Right renal pelvis (tissue), 4 donors: Measurements from ENCODE around the gene LY9. TPM values are rescaled to one million over a fixed set of nuclear protein-coding genes. Genes with fewer than 3 reads are reported as not detected.
A peak's percentile ranks its signal among the peaks of the same experiment; 100 is the strongest.
"Not testable (repeated sequence)": the region's sequence is repeated elsewhere in the genome, so short reads cannot be mapped to it uniquely, and the experiment has no call there.

Experiments
- DNase-seq, 4 donors: peaks; one replicate each; pipeline ENCODE4 v3.0.0-alpha.2; 2013; ENCODE audit warnings: low read depth in 4 of 4, low spot score in 3 of 4, missing footprints in 1 of 4
- polyA plus RNA-seq, 4 donors: library from polyadenylated mRNA; unstranded; fragments of 120-200 nt; gene quantifications; one replicate each; pipeline ENCODE4 v1.2.1, GENCODE V29; 2013; ENCODE audit not compliant: insufficient read length in 4 of 4

The LY9 gene
- polyA plus RNA-seq, 4 donors = 0.08 to 0.17 (median 0.10) TPM; not detected in 1

GRCh38 chr1:160773093-160773492 lies 22.9 kb upstream of the LY9 start:
- DNase-seq = no peak

- no peak for DNase-seq
These were observed 20.9 kb upstream of the LY9 start for GRCh38 chr1:160774886-160775719.

DNA sequence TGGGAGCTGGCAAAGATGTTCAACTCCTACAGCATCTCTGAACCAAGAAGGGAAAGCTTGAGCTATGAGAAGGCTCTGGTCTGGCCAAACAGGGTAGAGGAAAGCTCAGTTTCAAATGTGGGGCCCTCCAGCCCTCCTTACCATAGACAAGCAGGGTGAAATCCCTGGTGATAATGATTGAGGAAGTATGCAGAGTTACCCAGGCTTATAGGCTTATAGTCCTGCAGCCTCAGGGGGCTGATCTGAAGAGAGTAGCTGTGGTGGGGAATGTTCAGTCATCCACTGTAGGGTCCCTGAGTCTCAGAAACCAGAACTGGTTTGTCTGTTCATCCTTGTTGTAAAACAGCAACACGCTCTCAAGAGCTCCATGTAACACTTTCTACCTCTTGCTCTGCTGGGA lies 19.8 kb upstream of the LY9 start:
- DNase-seq = no peak

DNA sequence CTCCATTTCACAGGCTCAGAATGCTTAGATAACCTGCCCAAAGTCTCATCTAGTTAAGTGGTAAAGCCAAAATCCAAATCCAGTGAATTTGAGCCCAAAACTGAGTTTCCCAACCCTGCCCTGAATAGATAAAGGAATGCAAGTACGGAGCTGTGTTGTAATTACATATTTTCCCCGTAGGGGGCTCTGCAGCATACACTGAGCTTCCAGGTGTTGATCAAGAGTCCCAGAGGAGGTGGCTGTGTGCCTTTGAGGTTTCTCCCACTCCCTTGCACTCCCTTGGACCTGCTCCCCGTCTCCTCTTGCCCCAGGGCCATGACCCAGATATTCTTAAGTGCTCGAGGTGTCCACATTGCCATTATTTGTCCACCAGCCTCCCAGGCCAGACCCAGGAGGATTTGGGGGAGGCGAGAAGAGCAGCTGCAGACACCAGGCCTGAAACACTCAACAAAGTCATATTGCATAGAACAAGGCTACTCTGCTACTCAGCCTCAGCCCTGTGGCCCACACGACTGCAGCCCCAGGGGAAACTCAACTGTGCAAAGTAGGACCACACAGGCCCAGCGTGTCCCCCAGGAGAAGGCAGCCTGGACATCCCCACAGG lies 18.4 kb upstream of the LY9 start:
- DNase-seq = no peak

DNA sequence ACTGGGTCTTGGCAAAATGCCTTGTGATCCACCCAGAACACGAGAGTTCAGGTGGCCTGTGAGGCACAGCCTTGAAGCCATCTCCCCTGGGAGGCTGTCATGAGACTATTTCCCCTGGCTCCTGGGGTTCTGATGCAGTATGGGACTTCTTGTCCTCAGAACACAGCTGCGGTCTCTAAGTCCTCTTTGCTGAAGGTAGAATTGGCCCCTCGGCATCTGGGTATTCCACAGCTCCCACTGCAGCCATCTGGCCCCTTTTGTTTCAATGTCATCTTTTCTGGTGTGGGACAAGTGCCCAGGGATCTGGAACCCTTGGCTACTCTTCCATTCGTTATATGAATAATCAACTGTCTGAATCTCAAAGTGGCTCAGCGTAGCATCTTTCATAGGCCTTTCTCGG lies 17.0 kb upstream of the LY9 start:
- no peak for DNase-seq

DNA sequence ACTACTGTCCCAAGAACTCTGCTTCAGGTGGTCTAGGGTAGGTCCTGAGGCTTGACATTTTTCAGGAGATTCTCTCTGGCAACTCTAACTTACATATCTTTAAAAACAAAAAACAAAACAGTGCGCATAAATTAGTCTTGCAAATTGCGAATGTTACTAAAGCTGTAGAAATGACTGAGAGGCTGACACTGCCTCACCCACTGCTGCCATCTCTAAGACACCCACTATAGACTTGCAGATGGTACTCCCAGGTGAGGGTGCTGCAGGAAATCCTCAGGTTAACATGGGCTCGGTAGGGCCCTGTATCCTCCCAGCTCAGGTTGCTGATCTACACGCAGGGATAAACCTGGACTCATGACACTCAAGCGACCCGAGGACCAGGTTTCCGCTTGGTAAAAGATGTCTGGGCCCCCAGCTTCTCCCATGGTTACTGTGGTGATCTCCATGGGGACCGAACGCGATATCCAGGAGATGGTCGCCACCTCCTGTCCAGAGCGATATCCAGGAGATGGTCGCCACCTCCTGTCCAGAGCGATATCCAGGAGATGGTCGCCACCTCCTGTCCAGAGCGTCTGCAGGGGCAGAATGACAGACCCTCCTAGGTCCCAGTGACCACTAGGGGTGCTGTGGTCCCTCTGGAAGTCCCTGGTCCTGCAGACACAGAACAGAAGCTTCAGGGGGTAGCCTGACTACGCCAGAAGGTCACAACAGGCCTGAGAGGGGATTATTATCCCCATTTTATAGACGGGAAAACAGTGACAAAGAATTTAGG lies 16.2 kb upstream of the LY9 start:
- no peak for DNase-seq

GRCh38 chr1:160780398-160780755 lies 15.6 kb upstream of the LY9 start:
- DNase-seq = no peak

DNA sequence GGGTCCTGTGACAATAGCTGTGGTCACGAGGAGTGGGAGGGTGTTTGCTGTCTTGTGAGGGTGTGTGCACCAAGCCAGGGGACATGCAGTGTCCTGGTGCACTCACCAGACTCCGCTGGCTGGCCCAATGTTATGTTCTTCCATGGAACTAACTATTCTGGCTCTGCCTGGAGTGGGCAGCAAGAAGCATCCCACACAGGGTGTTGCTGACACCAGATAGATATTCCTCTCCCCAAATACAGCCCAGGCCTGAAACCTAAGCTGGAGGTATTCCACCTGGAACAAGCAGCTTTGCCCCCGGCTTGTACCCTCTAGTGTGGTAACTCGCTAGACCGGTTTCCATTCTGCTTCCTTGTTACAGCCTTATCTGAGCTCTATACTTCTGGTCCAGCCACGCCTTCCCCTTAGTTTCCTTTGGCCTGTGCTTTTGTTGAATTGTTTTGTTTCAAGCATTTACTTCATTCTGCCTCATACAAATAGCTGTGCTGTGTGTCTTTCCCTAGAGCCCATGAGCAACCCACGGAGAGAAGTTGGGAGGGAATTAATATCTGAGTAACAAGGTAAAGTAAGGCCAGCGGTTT lies 14.7 kb upstream of the LY9 start:
- DNase-seq = peak; percentile 12 to 48 (median 33)

- DNase-seq = no peak
These were observed 13.9 kb upstream of the LY9 start for GRCh38 chr1:160781914-160782689.

DNA sequence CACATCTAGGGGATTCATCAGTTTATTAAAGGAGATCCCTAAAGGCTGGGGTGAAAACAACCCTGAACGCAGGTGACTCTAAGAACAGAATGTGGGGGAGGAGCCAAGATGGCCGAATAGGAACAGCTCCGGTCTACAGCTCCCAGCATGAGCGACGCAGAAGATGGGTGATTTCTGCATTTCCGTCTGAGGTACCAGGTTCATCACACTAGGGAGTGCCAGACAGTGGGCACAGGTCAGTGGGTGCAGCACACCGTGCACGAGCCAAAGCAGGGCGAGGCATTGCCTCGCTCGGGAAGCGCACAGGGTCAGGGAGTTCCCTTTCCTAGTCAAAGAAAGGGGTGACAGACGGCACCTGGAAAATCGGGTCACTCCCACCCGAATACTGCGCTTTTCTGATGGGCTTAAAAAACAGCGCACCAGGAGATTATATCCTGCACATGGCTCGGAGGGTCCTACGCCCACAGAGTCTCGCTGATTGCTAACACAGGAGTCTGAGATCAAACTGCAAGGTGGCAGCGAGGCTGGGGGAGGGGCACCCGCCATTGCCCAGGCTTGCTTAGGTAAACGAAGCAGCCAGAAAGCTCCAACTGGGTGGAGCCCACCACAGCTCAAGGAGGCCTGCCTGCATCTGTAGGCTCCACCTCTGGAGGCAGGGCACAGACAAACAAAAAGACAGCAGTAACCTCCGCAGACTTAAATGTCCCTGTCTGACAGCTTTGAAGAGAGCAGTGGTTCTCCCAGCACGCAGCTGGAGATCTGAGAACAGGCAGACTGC lies 12.8 kb upstream of the LY9 start:
- not testable (repeated sequence) for DNase-seq

DNA sequence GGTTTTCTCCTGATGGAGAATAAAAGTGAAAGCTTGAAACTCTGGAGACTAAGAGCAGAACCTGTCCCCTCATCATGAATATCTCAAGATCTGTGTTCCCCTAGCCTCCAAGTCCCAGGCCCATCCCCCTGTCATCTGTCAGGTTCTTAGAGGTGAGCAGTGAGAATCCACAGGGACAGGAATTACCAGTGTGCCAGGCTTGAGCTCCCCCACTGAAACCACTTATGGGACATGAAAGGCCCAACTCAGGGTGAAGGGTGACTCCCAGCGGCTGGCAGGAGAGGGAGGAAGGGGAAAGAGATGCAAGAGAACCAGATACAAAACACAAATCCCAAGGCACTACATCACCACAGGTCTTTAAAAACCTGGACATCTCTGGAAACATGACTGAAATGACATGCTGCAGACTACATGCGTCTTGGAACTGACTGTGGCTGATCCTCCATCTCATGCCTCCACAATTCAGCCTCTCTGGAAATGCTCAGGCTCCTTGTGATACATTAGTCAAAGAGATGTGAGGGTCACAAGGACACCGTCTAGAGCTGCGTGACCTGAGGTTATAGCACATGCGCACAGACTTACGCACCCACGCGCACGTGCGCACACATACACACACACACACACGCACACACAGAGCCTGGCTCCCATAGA lies 6.8 kb upstream of the LY9 start:
- no peak for DNase-seq

GRCh38 chr1:160789702-160790611 lies 6.0 kb upstream of the LY9 start:
- no peak for DNase-seq

DNA sequence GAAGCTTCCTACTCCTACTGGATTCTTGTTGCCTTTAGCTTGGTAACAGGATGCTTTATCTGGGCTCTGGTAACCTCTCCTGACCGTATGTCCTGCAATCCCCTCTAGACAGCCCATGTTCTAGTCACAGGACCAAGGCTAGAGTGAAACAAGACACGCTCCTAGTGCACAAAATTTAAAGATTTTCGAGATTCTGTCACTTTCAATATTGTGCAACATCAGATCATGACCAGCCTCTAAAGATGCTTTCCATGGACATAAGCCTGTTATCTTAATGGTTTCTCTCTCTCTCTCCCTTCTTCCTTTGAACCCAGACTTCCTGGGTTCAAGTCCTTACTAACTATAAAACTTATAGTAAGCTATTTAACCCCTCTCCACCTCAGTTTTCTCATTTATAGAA lies 1.6 kb upstream of the LY9 start:
- no peak for DNase-seq

- no peak for DNase-seq
These were observed 1.3 kb downstream of the LY9 start for GRCh38 chr1:160797271-160797709.

DNA sequence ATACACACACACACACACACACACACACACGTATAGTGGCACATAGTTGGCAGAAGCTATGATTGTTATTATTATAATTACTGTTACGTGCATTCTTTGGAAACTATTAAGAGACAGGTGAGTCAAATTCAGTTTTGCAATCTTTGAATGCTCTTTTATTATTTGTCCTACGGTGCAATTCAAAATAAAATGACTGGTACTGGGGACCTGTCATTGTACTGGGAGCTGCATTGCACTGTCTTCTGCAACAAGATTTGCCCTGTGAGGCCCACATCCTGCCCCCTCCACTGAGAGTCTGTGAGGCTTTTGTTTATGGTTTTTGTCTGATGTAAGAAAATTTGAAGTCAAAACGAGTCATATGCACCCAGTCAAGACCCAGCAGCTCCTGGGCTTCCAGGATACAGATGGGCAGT lies 1.9 kb downstream of the LY9 start:
- no peak for DNase-seq

- DNase-seq = no peak
These were observed 2.5 kb downstream of the LY9 start for GRCh38 chr1:160798439-160798838.

DNA sequence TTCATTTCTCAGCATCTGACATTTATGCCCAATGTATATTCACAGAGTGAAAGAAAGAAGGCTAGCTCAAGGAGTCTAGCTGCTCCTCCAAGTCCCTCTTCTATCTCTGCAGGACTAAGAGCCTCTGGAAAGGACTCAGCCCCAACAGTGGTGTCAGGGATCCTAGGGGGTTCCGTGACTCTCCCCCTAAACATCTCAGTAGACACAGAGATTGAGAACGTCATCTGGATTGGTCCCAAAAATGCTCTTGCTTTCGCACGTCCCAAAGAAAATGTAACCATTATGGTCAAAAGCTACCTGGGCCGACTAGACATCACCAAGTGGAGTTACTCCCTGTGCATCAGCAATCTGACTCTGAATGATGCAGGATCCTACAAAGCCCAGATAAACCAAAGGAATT lies 3.7 kb downstream of the LY9 start:
- no peak for DNase-seq

- DNase-seq = no peak
These were observed 4.2 kb downstream of the LY9 start for GRCh38 chr1:160800142-160800541.
